Measurements from ENCODE around the gene BOLA1.

The BOLA1 gene

DNA sequence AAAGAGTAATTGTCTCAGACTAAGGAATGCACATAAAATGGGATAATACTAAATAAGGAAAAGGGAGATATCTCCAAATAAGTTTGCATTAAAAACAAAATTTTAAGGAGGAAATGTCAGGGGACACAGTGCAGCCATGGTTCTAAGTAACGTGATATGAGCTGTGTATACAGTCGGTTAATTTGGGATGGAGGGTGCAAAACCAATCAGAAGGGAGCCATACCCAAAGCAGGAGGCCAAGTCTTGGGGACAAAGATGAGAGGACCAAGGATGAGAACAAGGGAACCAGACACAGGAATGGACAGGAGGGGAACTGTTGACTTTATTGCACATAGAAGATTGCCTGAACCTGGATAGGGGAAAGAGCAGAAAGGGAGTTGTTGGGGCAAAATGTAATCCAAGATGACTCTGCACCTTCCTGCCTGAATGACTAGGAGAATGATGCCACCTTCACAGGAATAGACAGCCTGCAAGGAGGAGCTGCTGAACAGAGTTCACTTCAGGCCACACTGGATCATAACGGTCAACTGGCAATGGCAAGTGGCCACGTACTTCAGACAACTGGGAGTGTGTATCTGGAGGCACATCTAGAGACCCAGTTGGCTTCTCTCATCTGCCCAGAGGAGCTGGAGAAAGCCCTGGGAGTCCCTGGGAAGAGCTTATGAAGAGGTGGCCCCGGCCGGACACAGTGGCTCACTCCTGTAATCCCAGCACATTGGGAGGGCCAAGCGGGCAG, 22.0 kb upstream of the BOLA1 start:
- no peaks in the 10 kb centered on the region for H3K36me3 ChIP-seq
- H3K4me1 ChIP-seq, result no peaks in the 10 kb centered on the region
- DNase-seq, result no peak
- no peaks in the 10 kb centered on the region for H3K9me3 ChIP-seq
- TF ChIP-seq, protein P1, sequence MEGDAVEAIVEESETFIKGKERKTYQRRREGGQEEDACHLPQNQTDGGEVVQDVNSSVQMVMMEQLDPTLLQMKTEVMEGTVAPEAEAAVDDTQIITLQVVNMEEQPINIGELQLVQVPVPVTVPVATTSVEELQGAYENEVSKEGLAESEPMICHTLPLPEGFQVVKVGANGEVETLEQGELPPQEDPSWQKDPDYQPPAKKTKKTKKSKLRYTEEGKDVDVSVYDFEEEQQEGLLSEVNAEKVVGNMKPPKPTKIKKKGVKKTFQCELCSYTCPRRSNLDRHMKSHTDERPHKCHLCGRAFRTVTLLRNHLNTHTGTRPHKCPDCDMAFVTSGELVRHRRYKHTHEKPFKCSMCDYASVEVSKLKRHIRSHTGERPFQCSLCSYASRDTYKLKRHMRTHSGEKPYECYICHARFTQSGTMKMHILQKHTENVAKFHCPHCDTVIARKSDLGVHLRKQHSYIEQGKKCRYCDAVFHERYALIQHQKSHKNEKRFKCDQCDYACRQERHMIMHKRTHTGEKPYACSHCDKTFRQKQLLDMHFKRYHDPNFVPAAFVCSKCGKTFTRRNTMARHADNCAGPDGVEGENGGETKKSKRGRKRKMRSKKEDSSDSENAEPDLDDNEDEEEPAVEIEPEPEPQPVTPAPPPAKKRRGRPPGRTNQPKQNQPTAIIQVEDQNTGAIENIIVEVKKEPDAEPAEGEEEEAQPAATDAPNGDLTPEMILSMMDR (IDR thresholded peaks at IDR 0.05; ENCODE audit: low read depth, low read length), result no peak
- H3K4me3 ChIP-seq (ENCODE audit: low read depth, low read length), result no peak overlapping the region
- H3K27me3 ChIP-seq, result no peaks in the 10 kb centered on the region

DNA sequence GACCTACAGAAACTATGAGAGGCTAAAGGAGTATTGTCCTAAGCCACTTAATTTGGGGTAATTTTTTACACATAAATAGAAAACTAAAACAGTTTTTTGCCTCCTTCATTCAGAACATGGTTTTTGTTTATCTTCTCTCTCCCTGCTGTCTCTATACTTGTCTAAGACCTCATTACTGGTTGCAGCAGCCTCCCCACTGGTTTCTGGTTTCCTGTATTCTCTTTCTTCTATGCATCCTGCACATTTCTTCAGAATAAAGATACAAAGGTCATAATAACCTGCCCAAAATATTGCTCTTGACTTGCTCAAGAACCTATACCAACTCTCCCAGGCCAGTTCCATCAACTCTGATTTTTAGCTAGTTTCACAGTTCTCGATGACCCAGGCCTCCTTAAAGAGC, 19.8 kb upstream of the BOLA1 start:
- Histone ChIP-seq H3K36me3 (no peaks in the 10 kb centered on the region), H3K4me1 (no peaks in the 10 kb centered on the region), H3K9me3 (no peaks in the 10 kb centered on the region), H3K4me3 (ENCODE audit: low read depth, low read length) (no peak overlapping the region), H3K27me3 (no peaks in the 10 kb centered on the region)
- TF ChIP-seq, protein P1 (IDR thresholded peaks at IDR 0.05; ENCODE audit: low read depth, low read length), result no peak
- no peak for DNase-seq

DNA sequence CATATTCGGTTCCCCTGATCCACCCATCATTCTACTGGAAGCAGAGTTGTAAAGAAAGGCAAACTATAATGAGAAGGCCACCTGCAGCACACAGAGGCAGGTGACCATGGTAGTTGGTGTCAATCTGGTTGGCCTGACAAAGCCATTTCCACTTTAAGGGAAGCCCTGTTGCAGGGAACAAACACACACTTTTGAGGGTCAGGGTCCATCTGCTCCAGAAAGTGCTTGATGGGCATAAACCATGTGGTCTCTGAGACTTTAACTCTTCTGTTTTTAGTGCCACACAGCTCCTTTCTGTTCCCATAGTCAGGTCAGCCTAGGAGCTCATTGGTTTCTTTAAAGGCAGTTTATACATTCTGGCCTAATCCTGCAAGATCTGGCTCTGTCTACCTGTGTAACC, 17.5 kb upstream of the BOLA1 start:
- H3K9me3 ChIP-seq, result no peaks in the 10 kb centered on the region
- DNase-seq, result no peak
- H3K36me3 ChIP-seq, result no peaks in the 10 kb centered on the region
- TF ChIP-seq, protein P1 (IDR thresholded peaks at IDR 0.05; ENCODE audit: low read depth, low read length), result no peak
- H3K4me1 ChIP-seq, result no peaks in the 10 kb centered on the region
- H3K4me3 ChIP-seq (ENCODE audit: low read depth, low read length), result no peak overlapping the region
- H3K27me3 ChIP-seq, result no peaks in the 10 kb centered on the region

DNA sequence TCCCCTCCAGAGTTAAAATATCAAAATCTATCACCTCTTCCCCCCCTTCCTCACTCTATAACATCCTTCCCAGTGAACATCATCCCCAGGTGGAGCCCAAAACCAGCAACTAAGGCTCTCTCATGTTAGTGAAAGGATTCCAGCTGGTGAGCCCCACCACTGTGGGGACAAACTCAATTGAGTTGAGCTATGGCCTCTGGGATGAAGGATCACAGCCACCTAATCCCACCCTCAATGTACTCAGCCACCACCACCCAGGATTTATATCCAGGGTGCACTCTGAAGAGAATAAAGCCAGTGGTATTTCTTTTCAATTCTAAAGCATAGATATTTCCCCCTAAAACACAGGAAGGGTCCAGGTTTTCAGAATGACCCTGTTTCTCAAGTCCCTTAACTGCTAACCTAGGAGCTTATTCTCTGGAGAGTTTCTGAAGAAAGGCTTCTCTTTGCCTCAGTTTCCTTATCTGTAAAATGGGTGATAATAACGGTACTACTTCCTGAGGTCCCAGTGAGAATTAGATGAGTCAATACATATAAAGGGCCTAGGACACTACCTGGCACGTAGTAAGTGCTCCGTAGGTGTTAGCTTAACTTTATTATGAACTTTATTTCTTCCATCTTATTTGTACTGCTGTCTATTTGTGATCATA, 15.6 kb upstream of the BOLA1 start:
- Histone ChIP-seq H3K27me3 (no peaks in the 10 kb centered on the region), H3K36me3 (no peaks in the 10 kb centered on the region), H3K4me3 (ENCODE audit: low read depth, low read length) (no peak overlapping the region), H3K9me3 (no peaks in the 10 kb centered on the region), H3K4me1 (no peaks in the 10 kb centered on the region)
- TF ChIP-seq, protein P1 (IDR thresholded peaks at IDR 0.05; ENCODE audit: low read depth, low read length), result no peak
- DNase-seq, result no peak

DNA sequence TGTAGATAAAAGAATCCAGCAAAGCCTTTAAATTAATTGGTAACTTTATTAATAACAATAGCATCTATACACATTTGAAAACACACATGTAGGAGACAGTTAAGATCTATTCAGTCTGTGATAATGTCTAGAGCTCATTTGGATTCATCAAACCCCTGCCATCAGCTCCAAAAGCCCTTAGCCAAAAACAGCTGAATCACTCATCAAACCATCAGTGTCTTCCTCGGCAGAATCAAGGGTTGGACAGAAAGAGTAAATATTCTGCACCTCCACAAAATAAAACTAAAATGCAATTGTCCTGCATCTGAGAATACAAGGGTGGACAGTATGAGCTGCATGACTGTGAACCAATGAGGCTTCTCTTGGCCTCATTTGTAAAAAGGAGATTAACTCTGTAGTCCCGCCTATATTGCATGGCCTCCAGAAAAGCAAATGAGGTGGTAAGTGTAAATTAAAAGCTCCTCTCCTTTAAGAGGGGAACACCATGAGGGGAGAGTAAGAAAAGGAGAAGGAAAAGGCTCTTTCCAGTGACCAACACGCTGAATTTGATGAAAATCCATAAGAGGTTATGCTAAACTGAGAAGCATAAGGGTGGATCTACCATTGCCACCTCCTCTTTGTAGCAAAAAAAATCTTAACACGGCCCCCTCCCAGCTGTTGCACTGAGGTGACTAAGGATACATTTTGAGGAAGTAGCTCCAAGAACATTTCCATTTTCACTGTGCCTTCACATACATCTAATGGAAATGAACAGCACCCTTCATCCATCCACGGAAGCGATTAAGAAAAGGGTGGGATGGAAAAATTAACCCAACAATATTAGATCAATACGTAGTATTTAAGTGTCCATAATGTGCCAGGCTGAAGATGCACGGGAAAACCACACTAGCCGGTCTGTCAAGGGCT, 14.7 kb upstream of the BOLA1 start:
- no peaks in the 10 kb centered on the region for H3K9me3 ChIP-seq
- TF ChIP-seq, protein P1 (IDR thresholded peaks at IDR 0.05; ENCODE audit: low read depth, low read length), result no peak
- H3K4me1 ChIP-seq, result no peaks in the 10 kb centered on the region
- no peaks in the 10 kb centered on the region for H3K27me3 ChIP-seq
- H3K4me3 ChIP-seq (ENCODE audit: low read depth, low read length), result peak overlapping the region; percentile 89
- H3K36me3 ChIP-seq, result no peaks in the 10 kb centered on the region
- no peak for DNase-seq

All from BE2C (cell line).